Skeletal muscle satellite cell (primary cell): ENCODE results near the gene DCBLD1.
A peak's percentile ranks its signal among the peaks of the same experiment; 100 is the strongest.

Source experiments
- H3K27me3 ChIP-seq: 2 replicates; pipeline ENCODE4 v1.7.0; 2013; ENCODE audit warnings: low read length; ENCODE audit not compliant: control insufficient read depth, insufficient read depth
- H3K36me3 ChIP-seq: 2 replicates; pipeline ENCODE4 v1.7.0; 2013; ENCODE audit warnings: mild to moderate bottlenecking, control low read depth, low read length; ENCODE audit not compliant: insufficient read depth
- H3K4me1 ChIP-seq: 2 replicates; pipeline ENCODE4 v1.7.0; 2013; ENCODE audit warnings: low read length; ENCODE audit not compliant: control insufficient read depth, insufficient read depth
- H3K4me2 ChIP-seq: 2 replicates; pipeline ENCODE4 v1.7.0; 2013; ENCODE audit warnings: mild to moderate bottlenecking, low read length
- H3K4me3 ChIP-seq: 2 replicates; pipeline ENCODE4 v1.7.0; 2013; ENCODE audit warnings: low read length
- H3K9ac ChIP-seq: 2 replicates; pipeline ENCODE4 v1.7.0; 2013; ENCODE audit warnings: mild to moderate bottlenecking, low read depth, low read length, moderate library complexity
- H3K9me3 ChIP-seq: replicated peaks from 2 replicates; pipeline ENCODE4 v1.7.0; 2013; ENCODE audit warnings: mild to moderate bottlenecking, control low read depth, low read length

The DCBLD1 gene

DNA sequence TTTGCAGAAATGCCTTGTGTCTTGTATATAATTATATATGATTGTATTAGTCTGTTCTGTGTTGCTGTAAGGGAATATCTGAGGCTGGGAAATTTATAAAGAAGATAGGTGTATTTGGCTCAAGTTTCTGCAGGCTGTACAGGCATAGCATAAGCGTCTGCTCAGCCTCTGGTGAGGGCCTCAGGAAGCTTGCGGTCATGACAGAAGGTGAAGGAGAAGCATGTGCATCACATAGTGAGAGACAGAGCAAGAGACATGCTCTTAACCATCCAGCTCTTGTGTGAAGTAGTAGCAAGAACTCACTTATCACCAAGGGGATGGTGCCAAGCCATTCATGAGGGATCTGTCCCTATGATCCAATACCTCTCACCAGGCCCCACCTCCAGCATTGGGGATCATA lies 6.5 kb downstream of the DCBLD1 start:
- Histone ChIP-seq H3K9ac (no peak overlapping the region), H3K36me3 (peaks cover 22% of the 10 kb centered on the region), H3K4me2 (no peak overlapping the region), H3K4me3 (no peak overlapping the region), H3K27me3 (no peaks in the 10 kb centered on the region), H3K9me3 (peaks cover 4% of the 10 kb centered on the region), H3K4me1 (peaks cover 57% of the 10 kb centered on the region)

DNA sequence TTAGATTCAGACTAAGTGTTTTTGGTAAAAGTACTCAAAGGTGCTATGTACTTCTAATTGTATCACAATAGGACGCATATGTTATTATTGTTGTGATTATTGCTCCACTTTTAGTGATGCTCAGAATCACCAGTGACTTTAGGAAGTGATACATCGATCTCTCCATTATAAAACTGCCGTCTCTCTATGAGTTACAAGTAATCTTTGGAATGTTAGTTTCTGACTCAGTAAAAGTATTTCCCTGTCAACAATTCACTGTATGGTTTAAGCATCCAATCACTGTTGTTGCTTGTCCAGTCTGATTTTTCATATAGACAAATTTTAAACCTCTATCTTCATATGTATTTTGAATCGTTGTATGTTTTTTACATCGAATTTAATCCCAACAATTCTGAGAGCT lies 9.4 kb downstream of the DCBLD1 start:
- peaks cover 2% of the 10 kb centered on the region for H3K9me3 ChIP-seq
- H3K4me3 ChIP-seq = peak overlapping the region; percentile 36
- peak overlapping the region; percentile 39 for H3K9ac ChIP-seq
- peaks cover 12% of the 10 kb centered on the region for H3K36me3 ChIP-seq
- H3K27me3 ChIP-seq = no peaks in the 10 kb centered on the region
- H3K4me2 ChIP-seq = peak overlapping the region; percentile 61
- H3K4me1 ChIP-seq = peaks cover 65% of the 10 kb centered on the region

- Histone ChIP-seq H3K9me3 (no peaks in the 10 kb centered on the region), H3K4me1 (peaks cover 79% of the 10 kb centered on the region), H3K9ac (no peak overlapping the region), H3K27me3 (no peaks in the 10 kb centered on the region), H3K4me3 (no peak overlapping the region), H3K36me3 (peaks cover 9% of the 10 kb centered on the region), H3K4me2 (no peak overlapping the region)
Observed at GRCh38 chr6:117493470-117493869, 11.0 kb downstream of the DCBLD1 start.

DNA sequence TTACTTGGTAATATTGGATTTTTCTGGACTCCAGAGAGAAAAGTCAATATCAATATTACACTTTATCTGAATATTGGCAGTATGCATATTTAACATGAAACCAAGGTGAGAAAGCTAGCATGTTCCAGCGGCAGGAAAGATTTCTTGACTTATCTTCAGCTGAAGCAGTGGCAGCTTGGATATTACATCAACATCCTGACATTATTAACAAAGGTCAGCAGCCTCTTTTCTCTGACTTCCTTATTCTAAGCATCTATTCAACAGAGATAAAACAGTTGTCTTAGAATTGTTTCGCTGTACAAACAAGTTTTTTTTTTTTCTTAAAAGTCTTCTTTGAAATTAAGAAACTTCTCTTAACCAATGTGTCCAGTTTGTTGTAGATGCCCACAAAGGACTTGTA lies 11.8 kb downstream of the DCBLD1 start:
- no peak overlapping the region for H3K4me3 ChIP-seq
- peaks cover 87% of the 10 kb centered on the region for H3K4me1 ChIP-seq
- no peaks in the 10 kb centered on the region for H3K9me3 ChIP-seq
- H3K4me2 ChIP-seq = peak overlapping the region; percentile 20
- H3K36me3 ChIP-seq = peaks cover 6% of the 10 kb centered on the region
- peak overlapping the region; percentile 79 for H3K9ac ChIP-seq
- H3K27me3 ChIP-seq = no peaks in the 10 kb centered on the region

DNA sequence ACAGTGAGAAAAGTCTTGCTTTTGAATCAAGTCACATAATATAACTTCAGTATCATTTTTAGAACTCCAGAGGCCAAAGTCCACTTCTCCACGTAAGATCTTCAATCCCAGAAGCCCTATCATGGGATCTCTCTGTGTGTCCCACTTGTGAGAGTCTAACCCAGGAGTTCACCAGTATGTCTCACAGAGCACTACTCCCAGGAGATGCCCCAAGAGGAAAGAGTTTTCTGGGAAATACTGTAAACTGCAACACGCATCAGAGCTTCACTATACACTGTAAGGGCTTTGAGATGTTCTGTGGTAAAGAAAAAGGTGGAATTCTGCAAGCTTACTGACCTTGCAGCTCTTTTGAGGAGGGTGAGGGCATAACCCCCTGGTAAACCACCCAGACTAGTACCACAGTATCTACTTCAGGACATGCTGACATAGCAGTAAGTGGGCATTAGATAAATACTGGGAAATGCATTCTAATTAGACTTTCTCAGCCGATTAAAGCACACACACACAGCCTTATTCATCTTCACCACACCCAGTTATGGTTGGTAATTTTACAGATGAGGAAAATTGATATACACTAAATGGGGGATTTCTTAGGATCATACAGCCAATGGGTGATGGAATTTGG lies 12.3 kb downstream of the DCBLD1 start:
- peak overlapping the region; percentile 79 for H3K9ac ChIP-seq

GRCh38 chr6:117495425-117495824 lies 13.0 kb downstream of the DCBLD1 start:
- peak overlapping the region; percentile 79 for H3K9ac ChIP-seq
- peaks cover 6% of the 10 kb centered on the region for H3K36me3 ChIP-seq
- H3K4me2 ChIP-seq = peak overlapping the region; percentile 71
- no peaks in the 10 kb centered on the region for H3K27me3 ChIP-seq
- no peaks in the 10 kb centered on the region for H3K9me3 ChIP-seq
- peak overlapping the region; percentile 22 for H3K4me3 ChIP-seq
- peaks cover 87% of the 10 kb centered on the region for H3K4me1 ChIP-seq

More for the DNA sequence above, 12.3 kb downstream of the DCBLD1 start:
- Histone ChIP-seq H3K4me3 (peak overlapping the region; percentile 9), H3K27me3 (no peaks in the 10 kb centered on the region), H3K4me2 (peak overlapping the region; percentile 71), H3K9me3 (no peaks in the 10 kb centered on the region), H3K36me3 (peaks cover 6% of the 10 kb centered on the region), H3K4me1 (peaks cover 89% of the 10 kb centered on the region)

- Histone ChIP-seq H3K9ac (peak overlapping the region; percentile 79), H3K9me3 (no peaks in the 10 kb centered on the region), H3K36me3 (peaks cover 6% of the 10 kb centered on the region), H3K4me1 (peaks cover 84% of the 10 kb centered on the region), H3K4me2 (peak overlapping the region; percentile 71), H3K4me3 (peak overlapping the region; percentile 36), H3K27me3 (no peaks in the 10 kb centered on the region)
Observed at GRCh38 chr6:117495869-117496268, 13.4 kb downstream of the DCBLD1 start.

DNA sequence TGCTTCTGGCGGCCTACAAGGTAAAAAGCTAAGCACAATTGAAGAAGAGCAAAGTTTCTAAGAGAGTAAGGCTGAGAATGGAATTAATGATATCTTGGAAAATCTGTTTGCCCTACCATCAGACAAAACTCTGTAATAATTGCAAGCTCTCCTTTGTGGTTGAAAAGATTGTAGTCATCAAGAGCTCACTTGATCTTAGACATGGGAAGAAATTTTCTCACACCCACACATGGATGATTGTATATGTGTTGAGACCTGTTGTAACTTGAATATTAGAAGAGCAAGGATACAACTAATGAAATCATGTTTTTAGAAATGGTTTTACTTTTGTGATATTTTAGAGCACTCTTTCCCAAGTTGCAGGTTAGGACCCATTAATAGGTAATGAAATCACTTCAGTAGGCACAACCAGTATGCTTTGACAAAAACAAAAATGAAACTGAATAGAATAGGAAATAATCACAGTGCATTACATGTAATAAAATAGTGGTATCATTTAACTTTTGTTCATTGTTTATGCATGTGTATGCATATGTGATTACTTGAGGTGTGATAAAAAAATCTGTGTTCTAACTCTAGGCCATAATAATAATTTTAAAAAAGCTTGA lies 14.0 kb downstream of the DCBLD1 start:
- peaks cover 6% of the 10 kb centered on the region for H3K36me3 ChIP-seq
- H3K9me3 ChIP-seq = no peaks in the 10 kb centered on the region
- H3K4me2 ChIP-seq = peak overlapping the region; percentile 71
- H3K9ac ChIP-seq = peak overlapping the region; percentile 79
- H3K4me3 ChIP-seq = peak overlapping the region; percentile 36
- no peaks in the 10 kb centered on the region for H3K27me3 ChIP-seq
- H3K4me1 ChIP-seq = peaks cover 83% of the 10 kb centered on the region

- Histone ChIP-seq H3K36me3 (peaks cover 6% of the 10 kb centered on the region), H3K9ac (peak overlapping the region; percentile 79), H3K4me1 (peaks cover 84% of the 10 kb centered on the region), H3K4me2 (peak overlapping the region; percentile 68), H3K4me3 (no peak overlapping the region), H3K9me3 (no peaks in the 10 kb centered on the region), H3K27me3 (no peaks in the 10 kb centered on the region)
Observed at GRCh38 chr6:117497237-117497636, 14.8 kb downstream of the DCBLD1 start.

DNA sequence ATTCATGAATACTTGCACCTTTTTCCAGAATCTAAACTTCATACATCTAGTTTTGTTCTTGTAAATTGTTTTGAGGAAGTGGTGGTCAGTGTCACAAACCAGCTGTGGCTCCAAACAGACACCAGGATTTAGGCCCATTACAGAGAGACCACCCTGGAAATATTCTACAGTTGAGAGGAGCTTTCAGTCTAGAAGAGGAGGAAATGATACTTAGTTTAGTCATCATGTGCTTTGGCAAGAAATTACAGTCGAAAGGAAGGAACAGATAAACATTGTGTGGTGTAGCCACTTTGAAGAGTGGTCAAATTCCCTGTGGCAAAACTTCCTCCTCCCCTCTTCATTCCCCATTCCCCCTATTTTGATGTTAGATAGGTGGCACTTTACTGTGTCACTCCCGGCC lies 15.7 kb downstream of the DCBLD1 start:
- Histone ChIP-seq H3K4me2 (peak overlapping the region; percentile 68), H3K4me3 (no peak overlapping the region), H3K9me3 (no peaks in the 10 kb centered on the region), H3K9ac (peak overlapping the region; percentile 66), H3K27me3 (no peaks in the 10 kb centered on the region), H3K4me1 (peaks cover 83% of the 10 kb centered on the region), H3K36me3 (peaks cover 13% of the 10 kb centered on the region)

- H3K27me3 ChIP-seq = no peaks in the 10 kb centered on the region
- peaks cover 41% of the 10 kb centered on the region for H3K36me3 ChIP-seq
- H3K4me2 ChIP-seq = no peak overlapping the region
- peaks cover 56% of the 10 kb centered on the region for H3K4me1 ChIP-seq
- H3K9me3 ChIP-seq = no peaks in the 10 kb centered on the region
- H3K9ac ChIP-seq = no peak overlapping the region
- H3K4me3 ChIP-seq = no peak overlapping the region
Observed at GRCh38 chr6:117501722-117502121, 19.2 kb downstream of the DCBLD1 start.

DNA sequence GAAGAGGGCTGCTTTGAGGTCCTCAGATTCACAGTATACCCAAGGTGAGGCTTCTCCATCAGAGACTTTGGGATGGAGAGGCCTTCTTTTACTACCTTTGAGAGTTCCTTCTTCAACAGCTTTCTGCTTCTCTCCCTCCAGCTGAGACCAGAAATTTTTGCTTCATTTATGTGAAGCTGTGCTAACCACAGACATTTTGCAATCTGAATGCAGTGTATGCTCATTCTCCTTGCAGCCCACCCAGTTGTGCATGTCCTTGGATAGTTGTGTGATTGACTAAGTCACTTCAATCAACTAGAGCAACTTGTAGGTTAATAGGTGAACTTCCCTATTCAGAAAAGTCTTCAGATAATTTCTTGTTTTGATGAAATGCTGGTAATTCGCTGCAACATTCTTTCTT lies 20.1 kb downstream of the DCBLD1 start:
- H3K36me3 ChIP-seq = peaks cover 41% of the 10 kb centered on the region
- no peak overlapping the region for H3K9ac ChIP-seq
- no peaks in the 10 kb centered on the region for H3K9me3 ChIP-seq
- H3K4me1 ChIP-seq = peaks cover 55% of the 10 kb centered on the region
- H3K27me3 ChIP-seq = no peaks in the 10 kb centered on the region
- H3K4me2 ChIP-seq = no peak overlapping the region
- no peak overlapping the region for H3K4me3 ChIP-seq
